NCI-H1048 (cell line): Measurements from ENCODE around the gene HIBADH.

ENCODE experiments used
- DNase-seq: peaks from one replicate; lab custom pipeline; 2025; lab: John Stamatoyannopoulos, UW

Gene HIBADH

GRCh38 chr7:27487509-27487908, 175.2 kb downstream of the HIBADH start:
- DNase-seq: no peak

DNA sequence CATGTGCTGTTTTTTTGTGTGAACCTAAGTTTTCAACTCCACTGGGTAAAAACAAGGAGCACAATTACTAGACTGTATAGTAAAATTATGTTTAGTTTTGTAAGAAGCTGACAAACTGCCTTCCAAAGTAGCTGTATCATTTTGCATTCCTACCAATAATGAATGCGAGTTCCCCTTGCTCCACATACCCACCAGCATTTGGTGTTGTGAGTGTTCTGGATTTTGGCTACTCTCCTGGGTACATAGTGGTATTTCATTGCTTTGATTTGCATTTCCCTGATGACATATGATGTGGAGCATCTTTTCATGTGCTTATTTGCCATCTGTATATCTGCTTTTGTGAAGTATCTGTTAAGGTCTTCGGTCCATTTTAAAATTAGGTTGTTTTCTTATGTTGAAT, 178.2 kb downstream of the HIBADH start:
- no peak for DNase-seq

GRCh38 chr7:27482219-27482618, 180.5 kb downstream of the HIBADH start:
- DNase-seq: no peak

DNA sequence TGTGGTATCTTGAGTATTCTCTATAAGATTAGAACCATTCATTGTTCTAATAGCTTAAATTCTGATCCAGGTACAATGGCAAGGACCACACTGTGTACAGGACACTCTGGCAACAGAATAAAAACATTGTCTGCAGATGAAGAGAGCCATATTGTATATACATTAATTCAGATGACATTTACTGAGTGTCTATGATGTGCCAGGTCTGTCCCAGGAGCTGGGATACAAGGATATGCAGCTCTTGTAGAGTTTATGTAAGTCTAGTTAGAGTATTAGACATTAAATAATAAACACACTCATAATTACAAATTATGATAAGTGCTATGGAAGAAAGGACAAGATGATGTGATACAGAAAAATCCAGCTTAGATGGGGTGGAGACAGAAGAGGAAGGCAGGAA, 184.1 kb downstream of the HIBADH start:
- DNase-seq: no peak

GRCh38 chr7:27478084-27478483, 184.6 kb downstream of the HIBADH start:
- DNase-seq: no peak

DNA sequence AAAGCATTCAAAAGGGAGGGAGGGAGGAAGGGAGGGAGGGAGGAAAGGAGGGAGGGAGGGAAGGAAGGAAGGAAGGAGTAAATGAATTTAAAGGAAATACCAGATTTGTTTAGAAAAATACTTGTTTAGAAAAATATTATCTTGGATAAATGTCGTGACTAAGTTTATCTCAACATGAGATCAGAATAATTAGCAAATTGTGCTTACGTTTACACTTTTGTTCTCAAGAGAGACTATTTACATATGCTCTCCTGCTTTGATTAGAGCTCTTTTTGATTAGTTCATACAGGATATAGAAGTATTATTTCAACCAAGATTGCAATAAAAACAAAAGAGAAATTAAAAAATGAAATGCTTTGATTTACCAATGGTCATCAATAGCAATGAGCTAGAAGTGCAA, 186.2 kb downstream of the HIBADH start:
- DNase-seq: no peak
